OCI-LY1 (cell line): ENCODE measurements around the gene CACNA1I.

Experiments used
- EZH2 ChIP-seq: fragments of 200-600 bp; sonication (generic), shearing (Covaris generic); IDR thresholded peaks from 2 replicates; pipeline ENCODE4 v1.8.0; 2017; ENCODE audit warnings: borderline replicate concordance, mixed run types, mild to moderate bottlenecking, antibody characterized with exemption, low read length, moderate library complexity, mixed read lengths
- TF ChIP-seq, protein P1 (sequence below): fragments of 200-600 bp; sonication (generic), shearing (Covaris generic); IDR thresholded peaks from 2 replicates; pipeline ENCODE4 v1.5.1; 2017; ENCODE audit warnings: mild to moderate bottlenecking, antibody characterized with exemption, low read length, moderate library complexity, mixed read lengths

- TF ChIP-seq, protein P1, sequence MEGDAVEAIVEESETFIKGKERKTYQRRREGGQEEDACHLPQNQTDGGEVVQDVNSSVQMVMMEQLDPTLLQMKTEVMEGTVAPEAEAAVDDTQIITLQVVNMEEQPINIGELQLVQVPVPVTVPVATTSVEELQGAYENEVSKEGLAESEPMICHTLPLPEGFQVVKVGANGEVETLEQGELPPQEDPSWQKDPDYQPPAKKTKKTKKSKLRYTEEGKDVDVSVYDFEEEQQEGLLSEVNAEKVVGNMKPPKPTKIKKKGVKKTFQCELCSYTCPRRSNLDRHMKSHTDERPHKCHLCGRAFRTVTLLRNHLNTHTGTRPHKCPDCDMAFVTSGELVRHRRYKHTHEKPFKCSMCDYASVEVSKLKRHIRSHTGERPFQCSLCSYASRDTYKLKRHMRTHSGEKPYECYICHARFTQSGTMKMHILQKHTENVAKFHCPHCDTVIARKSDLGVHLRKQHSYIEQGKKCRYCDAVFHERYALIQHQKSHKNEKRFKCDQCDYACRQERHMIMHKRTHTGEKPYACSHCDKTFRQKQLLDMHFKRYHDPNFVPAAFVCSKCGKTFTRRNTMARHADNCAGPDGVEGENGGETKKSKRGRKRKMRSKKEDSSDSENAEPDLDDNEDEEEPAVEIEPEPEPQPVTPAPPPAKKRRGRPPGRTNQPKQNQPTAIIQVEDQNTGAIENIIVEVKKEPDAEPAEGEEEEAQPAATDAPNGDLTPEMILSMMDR = no peak
- TF ChIP-seq EZH2 = no peak
Measured at GRCh38 chr22:39714321-39714720, 143.8 kb downstream of the CACNA1I start.
